BJ (cell line): Measurements from ENCODE around the gene ZNF564. TPM values are rescaled to one million over a fixed set of nuclear protein-coding genes. Genes with fewer than 3 reads are reported as not detected.

Source experiments
- CTCF ChIA-PET: fragments of 350-600 bp; formaldehyde crosslinking; extraction: SDS; loops from one replicate; lab custom pipeline; 2021; ENCODE audit warnings: antibody characterized with exemption, inconsistent platforms; lab: Yijun Ruan, JAX
- POLR2A ChIA-PET: fragments of 300-600 bp; sonication (Branson Sonifier 250); formaldehyde crosslinking; extraction: SDS; loops from one replicate; lab custom pipeline; 2021; ENCODE audit warnings: antibody characterized with exemption; lab: Charles Lee
- DNase-seq: peaks from one replicate; pipeline ENCODE4 v3.0.0-alpha.2; 2011; ENCODE audit warnings: low read depth
- H3K27me3 ChIP-seq: 2 replicates; pipeline ENCODE4 v1.6.0; 2011; ENCODE audit warnings: low read length; ENCODE audit not compliant: control insufficient read depth, insufficient read depth
- H3K36me3 ChIP-seq: 2 replicates; pipeline ENCODE4 v1.5.1; 2011; ENCODE audit warnings: low read length; ENCODE audit not compliant: control insufficient read depth, insufficient read depth
- H3K4me3 ChIP-seq: 2 replicates; pipeline ENCODE4 v1.5.1; 2011; ENCODE audit warnings: low read depth, mild to moderate bottlenecking, control low read depth, low read length
- polyA plus RNA-seq: library from polyadenylated mRNA; depleted of rRNA; stranded (reverse); fragments of >200 nt; gene quantifications from 2 replicates; pipeline ENCODE4 v1.2.3, GENCODE V29; 2011
- TF ChIP-seq, protein P1 (sequence below): IDR thresholded peaks from 2 replicates; pipeline ENCODE4 v1.5.1; 2011; ENCODE audit warnings: low read depth, mild to moderate bottlenecking, control low read depth, inconsistent platforms, low read length, moderate library complexity; ENCODE audit not compliant: insufficient read depth

Gene ZNF564
- polyA plus RNA-seq, 1 experiment = 1.4 TPM

DNA sequence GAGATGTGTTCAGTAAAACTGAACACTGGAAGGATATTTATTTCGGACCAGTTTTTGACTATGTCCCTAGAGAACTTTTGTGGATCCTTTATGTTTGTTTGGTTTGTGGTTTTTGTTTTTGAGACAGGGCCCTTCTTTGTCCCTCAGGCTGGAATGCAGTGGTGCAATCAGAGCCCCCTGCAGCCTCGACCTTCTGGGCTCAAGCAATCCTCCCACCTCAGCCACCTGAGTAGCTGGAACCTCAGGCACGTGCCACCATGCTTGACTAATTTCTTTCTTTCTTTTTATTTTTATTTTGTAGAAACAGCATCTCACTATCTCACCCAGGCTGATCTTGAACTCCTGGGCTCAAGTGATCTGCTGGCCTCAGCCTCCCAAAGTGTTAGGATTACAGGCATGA is 65.7 kb downstream of the ZNF564 start:
- TF ChIP-seq, protein P1, sequence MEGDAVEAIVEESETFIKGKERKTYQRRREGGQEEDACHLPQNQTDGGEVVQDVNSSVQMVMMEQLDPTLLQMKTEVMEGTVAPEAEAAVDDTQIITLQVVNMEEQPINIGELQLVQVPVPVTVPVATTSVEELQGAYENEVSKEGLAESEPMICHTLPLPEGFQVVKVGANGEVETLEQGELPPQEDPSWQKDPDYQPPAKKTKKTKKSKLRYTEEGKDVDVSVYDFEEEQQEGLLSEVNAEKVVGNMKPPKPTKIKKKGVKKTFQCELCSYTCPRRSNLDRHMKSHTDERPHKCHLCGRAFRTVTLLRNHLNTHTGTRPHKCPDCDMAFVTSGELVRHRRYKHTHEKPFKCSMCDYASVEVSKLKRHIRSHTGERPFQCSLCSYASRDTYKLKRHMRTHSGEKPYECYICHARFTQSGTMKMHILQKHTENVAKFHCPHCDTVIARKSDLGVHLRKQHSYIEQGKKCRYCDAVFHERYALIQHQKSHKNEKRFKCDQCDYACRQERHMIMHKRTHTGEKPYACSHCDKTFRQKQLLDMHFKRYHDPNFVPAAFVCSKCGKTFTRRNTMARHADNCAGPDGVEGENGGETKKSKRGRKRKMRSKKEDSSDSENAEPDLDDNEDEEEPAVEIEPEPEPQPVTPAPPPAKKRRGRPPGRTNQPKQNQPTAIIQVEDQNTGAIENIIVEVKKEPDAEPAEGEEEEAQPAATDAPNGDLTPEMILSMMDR = no peak
- no peak overlapping the region for H3K4me3 ChIP-seq
- ChIA-PET CTCF (interaction anchor here (0.6 to 1.5 kb wide), 2 partner anchors 10 to 224 kb away, joined by 3 to 4 read pairs; no protein-coding TSS in a partner anchor), POLR2A (no interaction called here)
- DNase-seq = no peak
- H3K27me3 ChIP-seq = no peaks in the 10 kb centered on the region
- H3K36me3 ChIP-seq = no peaks in the 10 kb centered on the region

DNA sequence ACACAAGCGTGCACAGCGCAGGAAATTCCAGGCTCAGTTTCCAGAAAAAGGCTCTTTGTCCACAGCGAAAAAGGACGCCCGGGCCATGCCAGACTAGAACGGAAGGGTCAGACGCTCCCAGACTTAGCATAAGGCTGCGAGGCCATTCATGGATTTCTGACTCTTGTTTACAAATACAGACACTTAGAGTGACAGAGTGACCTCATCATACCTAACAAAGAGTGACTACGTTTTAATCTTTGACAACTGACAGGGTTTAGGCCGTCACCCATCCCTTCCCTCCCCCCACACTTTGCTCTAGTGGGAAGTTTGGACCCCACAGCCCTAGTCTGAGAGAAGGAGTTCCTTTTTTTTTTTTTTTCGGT is 66.2 kb downstream of the ZNF564 start:
- TF ChIP-seq, protein P1 = no peak
- POLR2A ChIA-PET = no interaction called here
- CTCF ChIA-PET = interaction anchor here (1.5 kb wide), 1 partner anchor 10 kb away, joined by 4 read pairs; no protein-coding TSS in a partner anchor
- Histone ChIP-seq H3K36me3 (no peaks in the 10 kb centered on the region), H3K27me3 (no peaks in the 10 kb centered on the region), H3K4me3 (peak overlapping the region; percentile 99)
- no peak for DNase-seq

DNA sequence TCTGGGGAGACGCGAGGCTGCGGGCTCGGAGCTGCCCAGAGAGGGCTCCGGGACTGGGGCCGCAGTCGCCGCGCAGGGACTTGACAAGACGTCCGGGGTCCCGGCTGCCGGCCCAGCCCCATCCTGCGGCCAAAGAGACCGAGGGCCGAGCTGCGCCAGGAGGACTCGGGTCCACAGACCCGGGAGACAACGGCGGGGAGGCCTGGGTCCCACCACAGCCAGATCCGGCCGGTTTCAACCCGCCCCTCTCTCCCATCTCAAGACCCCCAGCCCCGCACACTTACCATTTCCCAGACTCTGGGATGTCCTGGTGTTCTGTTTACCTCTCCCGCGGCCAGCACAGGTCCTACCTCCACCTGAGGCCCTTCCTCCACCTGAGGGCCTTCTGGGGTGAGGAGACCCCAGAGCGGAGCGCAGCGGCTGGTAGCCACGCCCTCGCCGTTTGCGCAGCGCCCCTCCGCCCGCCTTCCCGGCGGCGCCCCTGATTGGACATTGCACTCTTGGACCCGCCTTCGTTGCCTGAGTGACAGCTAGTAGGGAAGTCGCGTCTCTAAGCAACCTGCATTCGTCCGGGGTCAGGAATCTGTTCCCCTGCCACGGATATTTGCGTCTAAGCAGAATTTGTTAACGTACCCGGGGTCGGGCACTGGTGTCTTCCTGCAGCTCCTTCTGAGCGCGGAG is 66.8 kb downstream of the ZNF564 start, which contains the start of gene ZNF709:
TSS of gene ZNF709 (minus strand) at position 446 of the 681 bp plus-strand sequence. CDS start at position 287, 159 bp downstream.
- peak within 1 kb of the TSS; percentile 99 for H3K4me3 ChIP-seq
- ChIA-PET CTCF (interaction anchor here (1.5 kb wide), 1 partner anchor 11 kb away, joined by 4 read pairs; no protein-coding TSS in a partner anchor), POLR2A (no interaction called here)
- peak; percentile 45 for DNase-seq
- H3K27me3 ChIP-seq = no peaks in the 10 kb centered on the region
- TF ChIP-seq, protein P1 = no peak
- H3K36me3 ChIP-seq = no peaks in the 10 kb centered on the region

DNA sequence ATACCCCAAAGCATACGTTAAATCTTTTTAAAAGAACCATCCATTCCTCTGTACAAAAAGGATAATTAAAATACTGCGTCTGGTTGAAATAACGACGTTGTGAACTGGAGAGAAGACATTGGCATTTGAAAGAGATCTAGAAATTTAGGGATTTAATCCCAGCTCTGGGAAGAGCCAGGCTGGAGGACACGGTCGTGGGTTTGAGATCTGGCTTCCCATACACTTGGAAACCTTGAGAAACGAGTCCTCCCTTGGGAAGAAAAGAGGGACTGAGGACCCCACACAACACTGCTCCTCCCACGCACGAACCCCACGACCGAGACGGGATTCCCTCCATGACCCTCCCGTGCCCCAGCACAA is 67.3 kb downstream of the ZNF564 start:
- TF ChIP-seq, protein P1 = no peak

GRCh38 chr19:12482509-12482886 is 68.8 kb downstream of the ZNF564 start:
- H3K4me3 ChIP-seq = no peak overlapping the region
- no peaks in the 10 kb centered on the region for H3K27me3 ChIP-seq
- no peaks in the 10 kb centered on the region for H3K36me3 ChIP-seq
- no peak for DNase-seq
- POLR2A ChIA-PET = no interaction called here
- CTCF ChIA-PET = no interaction called here
- TF ChIP-seq, protein P1 = no peak

More for the DNA sequence above, 67.3 kb downstream of the ZNF564 start:
- Histone ChIP-seq H3K27me3 (no peaks in the 10 kb centered on the region), H3K36me3 (no peaks in the 10 kb centered on the region), H3K4me3 (peak overlapping the region; percentile 99)
- POLR2A ChIA-PET = no interaction called here
- no peak for DNase-seq
- CTCF ChIA-PET = no interaction called here
